Measurements from ENCODE around the gene TTC34. TPM values are rescaled to one million over a fixed set of nuclear protein-coding genes. Genes with fewer than 3 reads are reported as not detected.

TTC34 gene
- total RNA-seq, 2 donors from 2014 or later: 0.41 to 0.63 TPM

DNA sequence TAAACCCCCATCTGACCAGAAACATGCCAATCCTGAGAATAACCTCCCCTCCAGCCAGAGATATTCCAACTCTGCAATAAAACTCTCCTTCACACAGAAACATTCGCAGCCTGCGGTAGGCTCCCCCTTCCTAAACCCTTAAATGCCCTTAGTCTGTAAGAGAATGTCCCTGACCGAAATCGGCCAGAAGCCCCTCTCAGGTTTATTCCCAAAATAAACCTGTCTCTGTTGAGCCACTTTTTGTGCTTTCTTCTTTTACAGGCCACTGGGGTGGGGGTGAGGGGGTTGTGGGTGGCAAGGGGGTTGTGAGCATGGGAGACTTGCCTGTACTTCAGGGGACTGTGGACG lies 210.3 kb downstream of the TTC34 start:
- Histone ChIP-seq H3K4me3 (no peak overlapping the region), H3K9me3 (no peaks in the 10 kb centered on the region), H3K27ac (no peak overlapping the region), H3K4me1 (ENCODE audit: control insufficient read depth in 1 of 2, low read depth in 2 of 2) (peaks cover 4 to 10% of the 10 kb centered on the region in 2 donors), H3K27me3 (replicated peaks; ENCODE audit: insufficient read depth) (no peaks in the 10 kb centered on the region), H3K36me3 (no peaks in the 10 kb centered on the region)
- DNase-seq (ENCODE audit: low spot score) (no peak), ATAC-seq (ENCODE audit: insufficient number of reproducible peaks, low FRiP score, low read depth) (no peak)
- TF ChIP-seq, protein P1, sequence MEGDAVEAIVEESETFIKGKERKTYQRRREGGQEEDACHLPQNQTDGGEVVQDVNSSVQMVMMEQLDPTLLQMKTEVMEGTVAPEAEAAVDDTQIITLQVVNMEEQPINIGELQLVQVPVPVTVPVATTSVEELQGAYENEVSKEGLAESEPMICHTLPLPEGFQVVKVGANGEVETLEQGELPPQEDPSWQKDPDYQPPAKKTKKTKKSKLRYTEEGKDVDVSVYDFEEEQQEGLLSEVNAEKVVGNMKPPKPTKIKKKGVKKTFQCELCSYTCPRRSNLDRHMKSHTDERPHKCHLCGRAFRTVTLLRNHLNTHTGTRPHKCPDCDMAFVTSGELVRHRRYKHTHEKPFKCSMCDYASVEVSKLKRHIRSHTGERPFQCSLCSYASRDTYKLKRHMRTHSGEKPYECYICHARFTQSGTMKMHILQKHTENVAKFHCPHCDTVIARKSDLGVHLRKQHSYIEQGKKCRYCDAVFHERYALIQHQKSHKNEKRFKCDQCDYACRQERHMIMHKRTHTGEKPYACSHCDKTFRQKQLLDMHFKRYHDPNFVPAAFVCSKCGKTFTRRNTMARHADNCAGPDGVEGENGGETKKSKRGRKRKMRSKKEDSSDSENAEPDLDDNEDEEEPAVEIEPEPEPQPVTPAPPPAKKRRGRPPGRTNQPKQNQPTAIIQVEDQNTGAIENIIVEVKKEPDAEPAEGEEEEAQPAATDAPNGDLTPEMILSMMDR (IDR thresholded peaks at IDR 0.05): no peak

DNA sequence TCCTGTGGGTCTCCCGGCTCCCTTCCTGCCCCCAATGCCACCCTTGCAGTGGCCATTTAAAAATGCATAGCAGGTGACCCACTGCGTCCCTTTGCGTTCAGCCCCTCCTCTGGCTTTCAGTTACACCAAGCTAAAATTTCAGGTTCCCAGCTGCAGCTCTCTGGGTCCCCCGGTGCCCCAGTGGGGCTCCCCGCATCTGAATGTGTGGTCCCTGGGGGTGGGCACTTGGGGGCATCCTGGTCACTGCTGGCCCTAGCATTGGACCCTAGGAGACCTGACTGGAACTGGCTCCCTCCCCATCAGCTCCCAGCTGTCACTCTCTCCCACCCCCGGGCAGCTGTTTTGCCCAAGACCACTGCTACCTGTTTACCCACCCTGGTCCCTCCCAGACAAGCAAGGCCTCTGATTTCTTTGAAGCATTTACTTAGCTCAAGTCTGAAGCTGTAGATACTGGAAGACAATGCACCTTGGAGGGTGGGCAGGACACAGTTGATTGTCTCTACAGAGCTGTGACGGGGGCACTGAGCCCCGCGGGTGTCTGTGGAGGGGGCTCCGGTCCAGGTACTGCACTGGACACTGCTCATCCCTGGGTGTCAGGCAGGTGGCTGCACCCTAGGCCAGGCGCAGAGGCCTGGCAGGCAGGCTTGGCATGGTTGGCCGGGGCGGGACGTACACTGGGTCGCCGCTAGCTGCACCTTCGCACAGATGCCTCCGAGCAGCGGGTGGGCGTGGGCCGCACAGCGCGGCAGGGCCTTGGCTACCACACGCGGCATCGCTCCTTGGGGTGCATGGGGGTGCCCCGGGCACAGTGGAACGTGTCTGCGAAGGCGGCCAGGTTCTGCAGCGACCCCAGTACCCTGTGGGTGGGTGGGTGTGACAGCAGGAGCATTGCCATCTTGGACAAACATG lies 211.0 kb downstream of the TTC34 start:
- Histone ChIP-seq H3K4me1 (ENCODE audit: control insufficient read depth in 1 of 2, low read depth in 2 of 2) (peaks cover 4 to 12% of the 10 kb centered on the region in 2 donors), H3K36me3 (no peaks in the 10 kb centered on the region), H3K4me3 (no peak overlapping the region), H3K27ac (no peak overlapping the region), H3K9me3 (no peaks in the 10 kb centered on the region), H3K27me3 (replicated peaks; ENCODE audit: insufficient read depth) (no peaks in the 10 kb centered on the region)
- TF ChIP-seq, protein P1 (IDR thresholded peaks at IDR 0.05): no peak
- ATAC-seq (ENCODE audit: insufficient number of reproducible peaks, low FRiP score, low read depth) (no peak), DNase-seq (ENCODE audit: low spot score) (no peak)

DNA sequence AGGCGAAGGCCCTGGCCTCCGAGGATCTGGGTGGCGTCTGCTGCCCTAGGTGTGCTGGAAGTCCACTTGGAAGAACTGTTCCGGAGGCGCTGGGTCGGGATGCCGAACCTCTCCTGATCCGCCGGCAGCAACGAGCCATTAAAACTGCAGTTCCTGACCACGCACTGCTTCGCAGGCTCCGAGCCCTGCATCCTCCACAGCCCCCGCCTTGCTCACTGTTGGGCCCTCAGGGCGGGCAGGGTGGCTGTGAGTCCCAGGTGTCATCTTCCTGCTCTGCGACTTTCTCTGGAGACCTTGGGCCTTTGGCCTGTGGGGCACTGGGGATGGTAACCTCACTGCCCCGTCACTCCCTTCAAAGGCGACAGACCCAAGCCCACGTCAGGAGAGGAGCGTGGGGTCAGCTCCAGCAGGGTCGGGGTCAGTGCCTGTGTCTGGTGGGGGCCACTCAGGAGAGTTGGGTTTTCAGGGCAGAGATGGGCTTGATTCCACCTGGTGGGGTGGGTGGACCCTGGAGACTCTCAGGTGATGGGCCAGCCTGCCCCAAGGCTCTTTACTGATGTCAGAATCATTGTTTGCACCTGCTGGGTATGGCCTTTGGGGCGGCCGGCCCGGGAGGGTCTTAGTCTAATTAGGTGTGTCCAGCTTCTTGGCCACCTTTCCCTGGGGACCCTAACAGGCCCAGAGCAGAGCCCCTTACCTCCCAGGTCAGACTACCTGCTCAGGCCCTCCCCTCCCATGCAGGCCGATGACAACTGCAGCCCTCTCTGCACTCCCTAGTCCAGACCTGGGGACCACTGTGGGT lies 211.9 kb downstream of the TTC34 start:
- H3K4me3 ChIP-seq: no peak overlapping the region
- H3K27me3 ChIP-seq (replicated peaks; ENCODE audit: insufficient read depth): no peaks in the 10 kb centered on the region
- no peaks in the 10 kb centered on the region for H3K36me3 ChIP-seq
- peaks cover 4 to 20% of the 10 kb centered on the region in 2 donors for H3K4me1 ChIP-seq (ENCODE audit: control insufficient read depth in 1 of 2, low read depth in 2 of 2)
- DNase-seq (ENCODE audit: low spot score) (no peak), ATAC-seq (ENCODE audit: insufficient number of reproducible peaks, low FRiP score, low read depth) (no peak)
- H3K9me3 ChIP-seq: no peaks in the 10 kb centered on the region
- TF ChIP-seq, protein P1 (IDR thresholded peaks at IDR 0.05): no peak
- no peak overlapping the region for H3K27ac ChIP-seq

DNA sequence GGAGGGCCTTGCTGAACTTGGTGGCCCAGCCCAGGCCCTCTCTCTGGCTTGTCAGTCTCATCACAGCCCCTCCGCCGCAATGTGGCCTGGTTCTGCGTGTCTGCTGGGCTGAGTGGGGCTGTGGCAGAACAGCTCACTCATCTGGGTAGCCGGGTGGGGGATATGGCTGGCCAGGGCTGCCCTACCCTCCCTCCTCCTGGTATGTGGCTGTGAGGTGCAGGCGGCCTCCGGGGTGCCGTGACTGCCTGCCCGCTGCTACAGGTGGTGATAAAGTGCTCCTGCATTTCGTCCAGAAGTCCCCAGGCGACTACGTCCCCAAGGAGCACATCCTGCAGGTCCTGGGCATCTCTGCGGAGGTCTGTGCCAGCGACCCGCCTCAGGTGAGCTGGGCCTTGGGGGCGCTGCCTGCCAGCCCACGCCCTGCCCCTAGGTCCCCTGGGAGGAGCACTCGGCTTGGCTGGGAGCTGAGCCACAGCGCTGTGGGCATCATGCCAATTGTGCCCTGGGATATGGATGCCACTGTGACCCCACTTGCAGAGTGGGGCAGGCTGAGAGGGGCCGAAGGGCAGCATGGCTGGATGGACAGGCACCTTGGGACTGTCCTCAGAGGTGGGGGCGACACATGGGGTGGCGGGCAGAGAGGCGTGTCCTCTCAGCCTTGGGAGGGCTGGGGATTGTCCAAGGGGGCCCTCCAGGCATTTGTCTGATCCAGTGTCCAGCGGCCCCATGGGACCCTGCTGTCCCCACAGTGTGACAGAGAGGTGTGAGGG lies 212.6 kb downstream of the TTC34 start:
- Histone ChIP-seq H3K9me3 (no peaks in the 10 kb centered on the region), H3K27ac (no peak overlapping the region), H3K36me3 (no peaks in the 10 kb centered on the region), H3K4me1 (ENCODE audit: control insufficient read depth in 1 of 2, low read depth in 2 of 2) (peaks cover 4 to 23% of the 10 kb centered on the region in 2 donors), H3K27me3 (replicated peaks; ENCODE audit: insufficient read depth) (no peaks in the 10 kb centered on the region), H3K4me3 (no peak overlapping the region)
- ATAC-seq (ENCODE audit: insufficient number of reproducible peaks, low FRiP score, low read depth): no peak
- TF ChIP-seq, protein P1 (IDR thresholded peaks at IDR 0.05): no peak
- no peak for DNase-seq (ENCODE audit: low spot score)

All from thoracic aorta (tissue), 2 donors.